Stimulated activated CD8-positive, alpha-beta memory T cell treated with anti-CD3 and anti-CD28 coated beads, Interleukin-12 subunit alpha, Interleukin-12 subunit beta, amount 100 ng/mL, for 24 hours (primary cell): Measurements from ENCODE around the gene PCYT1B.
"Not testable (repeated sequence)": the region's sequence is repeated elsewhere in the genome, so short reads cannot be mapped to it uniquely, and the experiment has no call there.

Source experiments
- DNase-seq: peaks from one replicate; pipeline ENCODE4 v3.0.0-alpha.2; 2020; ENCODE audit errors: extremely low read depth

Gene PCYT1B

DNA sequence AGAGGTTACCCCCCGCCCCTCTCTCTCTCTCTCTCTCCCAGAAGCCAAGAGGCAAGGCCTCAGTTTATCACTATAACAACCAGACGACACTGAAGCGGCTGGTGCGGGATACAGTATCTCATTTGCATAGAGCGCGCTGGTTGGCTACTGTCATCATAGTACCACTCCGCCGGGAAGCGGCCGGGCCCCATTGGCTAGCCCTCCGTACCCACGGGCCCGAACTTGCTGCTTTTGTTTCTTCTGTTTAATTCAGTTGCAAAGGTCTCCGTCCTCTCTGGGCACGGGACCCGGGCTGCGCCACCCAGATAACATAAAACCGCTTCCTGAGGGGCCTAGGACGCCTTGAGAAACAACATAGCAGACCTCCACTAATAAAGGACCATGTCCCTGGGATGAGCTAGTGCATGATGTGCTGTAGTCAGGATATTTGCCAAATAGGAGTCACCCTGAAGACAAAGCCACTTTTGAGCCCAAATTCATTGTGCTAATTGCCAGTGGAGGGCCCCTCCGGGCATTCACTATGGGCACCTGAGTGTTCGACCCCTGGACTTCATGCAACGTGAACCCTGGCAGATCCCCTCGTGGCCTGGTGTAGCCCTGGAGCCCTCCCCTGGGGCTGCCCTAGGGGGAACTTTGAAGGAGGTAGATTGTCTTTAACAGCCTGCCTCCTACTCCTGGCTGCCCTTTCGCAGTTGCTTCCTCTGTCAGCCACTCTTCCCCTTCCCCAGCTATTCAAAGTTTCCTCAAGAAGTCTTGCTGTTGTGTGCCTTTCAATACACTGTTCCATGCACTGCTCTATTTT is at the start of gene PCYT1B:
Gene PCYT1B, minus strand, starts transcription at position 91 of the 802 bp plus-strand sequence. CDS start 242 bp downstream, outside the sequence.
- peak; percentile 12 for DNase-seq

DNA sequence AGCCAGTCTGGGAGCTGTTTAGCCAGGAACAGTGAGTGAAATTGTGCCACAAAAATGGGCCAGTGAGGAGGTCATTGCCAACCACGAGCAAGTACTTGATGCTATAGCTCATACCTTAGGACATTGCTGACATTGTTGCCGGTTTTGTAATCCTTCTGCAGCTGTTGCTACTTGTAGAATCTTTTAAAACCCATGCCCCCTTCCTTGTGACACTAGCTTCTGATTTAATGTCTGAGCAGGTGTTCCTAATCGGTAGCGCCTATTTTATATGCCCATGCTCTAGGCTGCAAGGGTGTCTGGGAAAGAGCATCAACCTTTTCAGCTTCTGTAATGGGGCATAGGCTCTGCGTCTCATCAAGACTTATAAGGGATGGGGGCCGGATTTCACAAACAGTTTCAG is 49.1 kb upstream of the PCYT1B start:
- no peak for DNase-seq

DNA sequence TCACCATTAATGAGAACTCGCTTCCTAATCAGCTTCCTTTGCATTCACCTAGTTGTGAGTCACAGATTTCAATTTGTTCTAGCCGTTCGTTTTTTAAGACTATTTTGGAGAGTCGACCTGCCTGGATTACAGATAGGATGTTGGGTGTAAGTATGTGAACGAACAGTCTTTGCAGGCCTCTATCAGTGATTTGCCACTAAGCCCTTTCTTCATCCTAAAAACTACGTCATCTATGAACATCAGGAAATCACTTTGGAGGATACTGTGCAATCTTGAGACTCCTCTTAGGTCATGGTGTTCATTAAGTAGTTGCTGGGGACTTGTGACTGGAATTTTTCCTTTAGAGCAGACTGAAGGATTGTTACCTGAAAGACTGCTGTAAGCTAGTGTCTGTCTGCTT is 47.7 kb upstream of the PCYT1B start:
- DNase-seq: no peak

DNA sequence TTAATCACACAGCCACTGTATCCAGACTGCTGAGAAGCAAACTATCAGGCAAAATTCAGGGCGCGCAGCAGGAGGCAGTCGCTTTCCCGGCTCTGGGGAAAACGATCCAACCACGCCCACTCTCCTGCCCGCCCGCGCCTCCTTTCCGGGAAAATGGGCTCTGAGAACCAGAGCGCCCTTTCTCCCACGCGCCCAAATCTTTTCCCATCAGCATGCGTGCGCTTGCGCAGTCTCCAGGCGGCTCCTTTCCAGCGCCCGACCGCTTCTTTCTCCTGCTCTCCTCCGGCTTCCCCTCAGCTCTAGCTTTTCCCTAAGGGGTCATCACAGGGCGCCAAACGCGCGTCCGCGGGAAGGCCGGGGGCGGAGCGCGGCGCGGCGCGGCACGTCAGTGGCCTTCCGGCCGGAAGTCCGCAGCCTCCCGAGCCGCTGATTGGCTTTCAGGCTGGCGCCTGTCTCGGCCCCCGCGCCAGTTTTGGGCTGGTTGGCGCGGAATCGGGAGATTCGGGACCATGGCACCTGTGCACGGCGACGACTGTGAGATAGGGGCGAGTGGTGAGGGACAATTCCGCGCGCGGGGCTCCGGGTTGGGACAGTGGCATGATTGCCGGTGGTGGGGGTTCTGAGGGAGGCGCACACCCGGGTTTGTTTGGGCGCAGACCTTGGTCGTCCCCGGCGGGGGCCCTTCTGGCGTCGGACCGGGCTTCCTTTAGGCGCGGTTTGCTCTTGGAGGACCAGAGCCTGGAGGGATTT is 46.5 kb upstream of the PCYT1B start, which contains the start of gene POLA1:
Gene POLA1, plus strand, starts transcription at position 466 of the 750 bp plus-strand sequence. Its CDS starts 44 bp downstream, at position 510.
- DNase-seq: peak; percentile 57

- no peak for DNase-seq
Observed at GRCh38 chrX:24692305-24692704, 45.2 kb upstream of the PCYT1B start.

GRCh38 chrX:24684048-24684447 is 36.9 kb upstream of the PCYT1B start:
- DNase-seq: no peak

- no peak for DNase-seq
Observed at GRCh38 chrX:24682739-24683432, 35.7 kb upstream of the PCYT1B start.

- DNase-seq: no peak
Observed at GRCh38 chrX:24676403-24677024, 29.4 kb upstream of the PCYT1B start.

GRCh38 chrX:24673424-24673823 is 26.3 kb upstream of the PCYT1B start:
- no peak for DNase-seq

DNA sequence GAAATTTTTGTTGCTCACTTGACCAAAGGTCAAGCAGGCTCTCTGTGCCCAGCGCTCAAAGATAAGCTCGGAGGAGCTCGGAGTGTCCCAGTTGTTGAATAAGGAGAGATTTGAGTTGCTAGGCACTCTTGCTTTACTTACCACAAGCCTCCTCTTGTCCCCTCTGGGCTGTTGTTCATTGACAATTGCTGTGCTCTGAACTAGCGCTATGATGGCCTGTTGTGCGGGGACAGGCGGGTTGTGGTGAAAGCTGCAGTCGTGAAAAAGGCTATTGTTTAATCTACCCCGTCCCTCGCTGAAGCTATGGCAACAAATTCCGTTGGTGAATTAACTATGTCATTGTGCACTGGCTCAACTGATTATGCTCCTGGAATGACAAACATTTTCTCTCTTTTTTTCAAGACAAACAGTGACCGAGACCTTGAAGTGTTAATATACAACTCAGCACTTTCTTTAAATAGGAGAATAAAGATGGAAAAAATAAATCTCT is 25.6 kb upstream of the PCYT1B start:
- DNase-seq: no peak

- DNase-seq: no peak
Observed at GRCh38 chrX:24668111-24668510, 21.0 kb upstream of the PCYT1B start.

DNA sequence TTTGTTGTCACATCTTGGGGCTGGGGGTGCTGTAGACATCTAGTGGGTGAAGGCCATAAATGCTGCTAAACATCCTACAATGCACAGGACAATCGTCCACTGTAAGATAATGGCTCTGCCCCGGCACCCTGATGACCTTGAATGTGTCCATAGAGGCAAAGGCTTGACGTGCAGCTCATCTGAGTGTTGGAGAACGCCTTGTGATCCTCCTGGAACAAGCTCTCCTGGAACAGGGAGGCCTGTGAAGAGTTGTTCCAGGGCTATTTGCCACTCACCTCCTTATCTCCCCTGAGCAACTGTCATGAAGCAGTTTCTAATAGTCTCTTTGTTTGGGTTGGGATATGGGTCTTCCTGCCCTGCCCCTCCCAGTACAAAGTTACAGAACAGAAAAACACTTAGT is 15.2 kb upstream of the PCYT1B start:
- no peak for DNase-seq

DNA sequence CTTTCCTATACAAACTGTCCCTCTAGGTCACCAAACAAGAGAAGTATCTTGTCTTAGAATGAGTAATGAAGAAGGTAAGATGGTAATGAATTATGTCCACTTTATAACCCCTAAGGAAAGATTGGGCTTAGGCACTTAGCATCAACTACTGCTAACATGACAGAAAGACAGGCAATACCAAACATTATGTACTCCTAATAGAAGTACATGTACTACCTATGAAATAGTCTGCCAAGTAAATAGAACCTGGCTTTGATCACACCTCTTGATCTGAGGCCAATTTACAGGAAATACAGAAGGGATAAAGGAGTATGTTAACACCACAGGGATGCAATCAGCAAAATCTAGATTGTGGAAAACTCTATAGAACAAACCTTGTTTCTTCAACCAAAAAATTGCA is 14.1 kb upstream of the PCYT1B start:
- no peak for DNase-seq

DNA sequence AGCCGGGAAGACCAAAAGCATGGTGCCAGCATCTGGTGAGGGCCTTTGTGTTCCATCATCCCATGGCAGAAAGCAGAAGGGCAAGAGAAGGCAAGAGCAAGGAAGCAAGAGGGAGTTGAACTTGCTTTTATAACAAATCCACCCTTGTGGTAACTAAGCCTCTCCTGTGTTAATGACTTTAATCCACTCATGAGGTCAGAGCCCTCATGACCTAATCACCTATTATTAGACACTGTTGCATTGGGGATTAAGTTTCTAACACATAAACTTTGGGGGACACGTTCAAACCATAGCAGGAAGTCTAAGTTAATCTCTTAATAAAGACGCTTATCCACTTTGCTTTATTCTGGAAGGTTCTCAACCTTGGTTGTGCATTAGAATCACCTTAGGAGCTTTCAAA is 12.5 kb upstream of the PCYT1B start:
- DNase-seq: no peak

GRCh38 chrX:24659106-24659505 is 12.0 kb upstream of the PCYT1B start:
- DNase-seq: no peak

- DNase-seq: no peak
Observed at GRCh38 chrX:24658421-24658820, 11.3 kb upstream of the PCYT1B start.

DNA sequence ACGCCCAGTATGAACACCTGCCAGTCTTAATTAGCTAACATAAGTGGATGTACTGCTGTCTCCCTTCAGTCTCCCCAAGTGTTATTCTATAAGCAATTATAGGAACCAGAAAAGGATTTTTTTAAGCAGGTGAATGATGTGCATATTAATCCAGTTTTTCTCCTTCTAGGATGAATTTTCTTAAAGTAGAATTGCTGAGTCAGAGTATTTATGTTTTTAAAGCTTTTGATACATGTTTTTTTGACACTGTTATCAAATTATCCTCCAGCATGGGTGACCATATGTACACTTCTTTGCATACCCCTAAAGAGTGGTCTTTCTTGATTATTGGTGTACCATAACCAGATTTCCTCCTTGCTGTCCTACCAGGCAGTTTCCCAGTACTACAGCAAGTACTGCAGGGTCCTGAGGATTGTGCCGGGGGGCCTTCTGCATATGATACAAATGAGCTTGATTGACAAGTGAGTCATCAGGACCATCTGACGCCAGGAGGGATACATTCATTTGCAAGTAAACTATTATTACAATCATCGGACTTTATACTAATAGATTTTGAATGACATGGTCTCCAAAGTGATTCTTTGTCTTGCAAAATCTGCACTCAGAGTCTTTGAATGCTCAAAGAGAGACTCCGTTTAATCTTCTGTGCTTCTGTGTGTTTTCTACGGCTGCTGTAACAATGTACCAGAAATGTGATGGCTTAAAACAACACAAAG is 10.7 kb upstream of the PCYT1B start:
- no peak for DNase-seq

GRCh38 chrX:24655679-24656078 is 8.5 kb upstream of the PCYT1B start:
- not testable (repeated sequence) for DNase-seq

DNA sequence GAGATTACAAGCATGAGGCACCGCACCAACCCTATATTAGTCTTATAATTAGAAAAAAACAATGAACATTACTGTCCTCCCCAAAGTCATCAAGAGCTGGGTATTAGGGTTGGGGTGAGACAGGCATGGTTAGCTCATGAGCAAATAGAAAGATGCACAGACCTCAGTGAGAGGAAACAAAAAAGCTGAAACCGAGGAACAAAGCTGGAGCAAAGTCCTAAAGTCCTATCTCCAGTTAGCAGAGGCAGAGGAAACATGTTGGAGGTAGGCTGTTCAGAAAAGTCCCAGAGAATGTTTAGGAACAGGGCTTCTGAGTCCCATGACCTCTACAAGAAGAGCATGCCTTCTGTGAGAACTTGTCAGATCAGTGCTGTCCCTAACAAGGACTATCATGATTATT is 4.6 kb upstream of the PCYT1B start:
- no peak for DNase-seq

DNA sequence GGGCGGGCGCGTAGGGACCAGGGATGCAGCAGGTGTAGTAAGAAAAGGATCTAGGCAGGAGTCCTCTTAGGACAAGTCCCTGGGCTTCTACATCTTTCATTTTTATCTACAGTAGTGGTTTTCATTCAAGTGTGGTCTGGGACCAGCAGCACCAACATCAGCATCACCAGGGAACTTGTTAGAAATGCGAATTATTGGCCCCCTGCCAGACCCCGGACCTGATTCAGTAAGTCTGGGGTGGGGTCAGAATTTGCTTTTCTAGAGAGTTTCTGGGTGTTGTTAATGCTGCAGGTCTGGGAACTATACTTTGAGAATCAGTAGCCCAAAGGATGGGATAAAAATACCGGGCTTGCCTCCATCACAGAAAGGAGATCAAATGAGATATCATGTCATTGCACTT is 1.3 kb upstream of the PCYT1B start:
- DNase-seq: no peak

DNA sequence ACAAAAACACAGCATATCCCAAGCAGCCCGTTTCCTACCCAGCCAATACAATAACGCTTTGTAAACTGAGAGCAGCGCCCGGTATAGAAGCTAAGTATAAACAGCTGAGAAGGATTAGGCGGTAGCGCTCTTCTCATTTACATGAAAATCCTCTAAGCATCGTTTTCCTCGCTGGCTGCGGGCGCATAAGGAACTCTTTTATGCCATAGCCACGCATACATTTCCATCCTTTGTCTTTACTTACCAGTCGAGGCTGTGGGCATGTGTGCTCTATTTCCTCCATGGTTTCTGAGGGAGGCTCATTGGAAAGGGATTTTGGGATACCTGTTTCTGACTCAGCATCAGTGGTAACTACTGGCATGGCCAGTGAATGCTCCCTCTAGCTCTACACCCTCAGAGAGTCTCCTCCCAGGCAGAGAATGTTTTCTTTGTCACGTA is 383 bp downstream of the PCYT1B start:
- no peak for DNase-seq
